ENCODE measurements around the gene RAET1L. TPM values are rescaled to one million over a fixed set of nuclear protein-coding genes. Genes with fewer than 3 reads are reported as not detected.

Gene RAET1L
- total and polyA plus RNA-seq, 2 donors (not counting 1 experiment from before 2014, with no cell fraction given), result not detected

- DNase-seq, result no peak
- WGBS (ENCODE audit: insufficient coverage), result 64% methylated on average over 4 of the region's 6 CpGs
- Histone ChIP-seq H3K27ac (ENCODE audit: low read length in 2 of 2) (no peak overlapping the region), H3K4me2 (replicated peaks; ENCODE audit: low read depth, low read length, poor library complexity, severe bottlenecking) (no peak overlapping the region), H3K9me3 (ENCODE audit: control extremely low read depth in 1 of 3, control insufficient read depth in 2 of 3, insufficient read depth in 1 of 3, low read length in 2 of 3) (peaks cover 0 to 11% (median 0%) of the 10 kb centered on the region in 3 donors), H3K36me3 (replicated peaks in 1 of 2; ENCODE audit: control extremely low read depth in 1 of 2, control insufficient read depth in 1 of 2, extremely low read depth in 1 of 2, insufficient read depth in 2 of 2, low read length in 1 of 2) (no peaks in the 10 kb centered on the region), H3K4me1 (ENCODE audit: control insufficient read depth in 2 of 2, insufficient read depth in 2 of 2, low read length in 2 of 2) (peaks cover 32 to 35% of the 10 kb centered on the region in 2 donors), H3K9ac (ENCODE audit: low read length) (no peak overlapping the region), H3K79me2 (ENCODE audit: control insufficient read depth, insufficient read depth, low read length) (no peaks in the 10 kb centered on the region), H3K27me3 (replicated peaks in 1 of 4; ENCODE audit: control extremely low read depth in 1 of 4, control insufficient read depth in 3 of 4, insufficient read depth in 4 of 4, low read length in 3 of 4) (peaks cover 0 to 47% (median 33%) of the 10 kb centered on the region in 4 experiments), H3K4me3 (ENCODE audit: control extremely low read depth in 1 of 5, extremely low read depth in 1 of 5, insufficient read depth in 1 of 5, low read depth in 2 of 5, low read length in 4 of 5) (no peak overlapping the region), H2AFZ (ENCODE audit: insufficient read depth, low read depth, low read length, poor library complexity, severe bottlenecking) (no peak overlapping the region), H4K20me1 (ENCODE audit: control insufficient read depth, insufficient read depth, low read length, poor library complexity, severe bottlenecking) (no peaks in the 10 kb centered on the region)
- Mint-ChIP-seq H3K4me1 (peaks cover 37% of the 10 kb centered on the region), H3K9me3 (ENCODE audit: insufficient read depth) (no peaks in the 10 kb centered on the region), H3K27ac (peak overlapping the region; percentile 3), H3K27me3 (peaks cover 38% of the 10 kb centered on the region), H3K4me3 (no peak overlapping the region)
- TF ChIP-seq, protein P1, sequence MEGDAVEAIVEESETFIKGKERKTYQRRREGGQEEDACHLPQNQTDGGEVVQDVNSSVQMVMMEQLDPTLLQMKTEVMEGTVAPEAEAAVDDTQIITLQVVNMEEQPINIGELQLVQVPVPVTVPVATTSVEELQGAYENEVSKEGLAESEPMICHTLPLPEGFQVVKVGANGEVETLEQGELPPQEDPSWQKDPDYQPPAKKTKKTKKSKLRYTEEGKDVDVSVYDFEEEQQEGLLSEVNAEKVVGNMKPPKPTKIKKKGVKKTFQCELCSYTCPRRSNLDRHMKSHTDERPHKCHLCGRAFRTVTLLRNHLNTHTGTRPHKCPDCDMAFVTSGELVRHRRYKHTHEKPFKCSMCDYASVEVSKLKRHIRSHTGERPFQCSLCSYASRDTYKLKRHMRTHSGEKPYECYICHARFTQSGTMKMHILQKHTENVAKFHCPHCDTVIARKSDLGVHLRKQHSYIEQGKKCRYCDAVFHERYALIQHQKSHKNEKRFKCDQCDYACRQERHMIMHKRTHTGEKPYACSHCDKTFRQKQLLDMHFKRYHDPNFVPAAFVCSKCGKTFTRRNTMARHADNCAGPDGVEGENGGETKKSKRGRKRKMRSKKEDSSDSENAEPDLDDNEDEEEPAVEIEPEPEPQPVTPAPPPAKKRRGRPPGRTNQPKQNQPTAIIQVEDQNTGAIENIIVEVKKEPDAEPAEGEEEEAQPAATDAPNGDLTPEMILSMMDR (IDR thresholded peaks at IDR 0.05), result no peak
- TF ChIP-seq EZH2 (IDR thresholded peaks at IDR 0.05; ENCODE audit: borderline replicate concordance, insufficient read depth, low read depth, low read length, poor library complexity, severe bottlenecking), result no peak
- ChIA-PET CTCF (interaction anchor here (0.5 to 0.9 kb wide), 2 partner anchors 9 to 920 kb away, joined by 3 to 4 read pairs; no protein-coding TSS in a partner anchor), POLR2A (no interaction called here)
- intact Hi-C loops (cut with micrococcal nuclease), result no loop called here
- no peak for ATAC-seq (ENCODE audit: low read depth)
Observed at GRCh38 chr6:150027806-150028565, 2.7 kb upstream of the RAET1L start.

All from B cell (primary cell).